K562 (cell line): ENCODE results near the gene HIVEP2. TPM values are rescaled to one million over a fixed set of nuclear protein-coding genes. Genes with fewer than 3 reads are reported as not detected.

Experiments used
- ATAC-seq: fragments of 200-7000 bp; cut with Tn5 transposase; 3 replicates; pipeline ENCODE4 v1.9.1; 2020; ENCODE audit warnings: moderate library complexity
- BruUV-seq: library from RNA; stranded (reverse); fragments of 400-500 nt; replicated peaks from 2 replicates; lab custom pipeline; 2021; lab: Mats Ljungman, UMichigan
- CTCF ChIA-PET: fragments of 300-600 bp; formaldehyde crosslinking; extraction: SDS; loops from one replicate; lab custom pipeline; 2021; ENCODE audit warnings: low intra/inter-chr PET ratio; lab: Yijun Ruan, JAX
- POLR2A ChIA-PET: fragments of 300-600, 350-650 bp; sonication (Branson Sonifier 250); formaldehyde crosslinking; extraction: SDS; loops from one replicate; lab custom pipeline; 2021; ENCODE audit warnings: antibody characterized with exemption, inconsistent platforms; lab: Yijun Ruan, JAX
- DNase-seq, 4 experiments: peaks; one replicate each; pipeline versions ENCODE4 v3.0.0 to v3.0.0-alpha.2; 2011 to 2018; ENCODE audit warnings: low spot score in 3 of 4, mixed read lengths in 3 of 4; ENCODE audit errors: extremely low read depth in 1 of 4
- FAIRE-seq: peaks from 2 replicates; lab custom pipeline; 2011; peaks lifted over from hg19 to GRCh38; lab: Jason Lieb, UNC
- H2AFZ ChIP-seq: 2 replicates; pipeline ENCODE4 v1.6.0; 2011; ENCODE audit warnings: low read depth, low read length, control low read depth, inconsistent platforms
- H3K27ac ChIP-seq: fragments of 200-600 bp; 3 replicates; pipeline ENCODE4 v1.8.0; 2011; ENCODE audit warnings: low read depth, mild to moderate bottlenecking, control low read depth, inconsistent platforms, low read length, moderate library complexity, mixed read lengths; ENCODE audit errors: extremely low read depth
- H3K27me3 ChIP-seq, 2 experiments: fragments of 300-600 bp in 1 of 2; 2 replicates in 1 of 2; 3 replicates in 1 of 2; pipeline versions ENCODE4 v1.6.0 to v1.8.0; 2011; ENCODE audit warnings: inconsistent platforms in 2 of 2, low read length in 2 of 2, mild to moderate bottlenecking in 1 of 2, mixed read lengths in 1 of 2, moderate library complexity in 1 of 2; ENCODE audit not compliant: control insufficient read depth in 2 of 2, insufficient read depth in 2 of 2
- H3K36me3 ChIP-seq: fragments of 300-600 bp; 3 replicates; pipeline ENCODE4 v1.8.0; 2011; ENCODE audit warnings: mild to moderate bottlenecking, low read length, inconsistent platforms; ENCODE audit not compliant: control insufficient read depth, insufficient read depth
- H3K4me1 ChIP-seq, 2 experiments: fragments of 200-600 bp in 1 of 2; replicated peaks in 1 of 2; 2 replicates in 1 of 2; 3 replicates in 1 of 2; pipeline versions ENCODE4 v1.5.1 to v1.8.0; 2011; ENCODE audit warnings: inconsistent platforms in 2 of 2, low read length in 2 of 2, mild to moderate bottlenecking in 1 of 2, mixed read lengths in 1 of 2, moderate library complexity in 1 of 2; ENCODE audit not compliant: control insufficient read depth in 2 of 2, insufficient read depth in 2 of 2
- H3K4me2 ChIP-seq: 2 replicates; pipeline ENCODE4 v1.6.1; 2011; ENCODE audit warnings: low read length, control low read depth, inconsistent platforms, mixed read lengths; ENCODE audit not compliant: insufficient read depth
- H3K4me3 ChIP-seq: fragments of 200-600 bp; sonication (generic), shearing (Covaris generic); 2 replicates; pipeline ENCODE4 v1.5.1; 2016; ENCODE audit warnings: control low read depth, inconsistent platforms
- H3K79me2 ChIP-seq: fragments of 200-600 bp; 3 replicates; pipeline ENCODE4 v1.8.0; 2011; ENCODE audit warnings: low read length, inconsistent platforms; ENCODE audit not compliant: control insufficient read depth, insufficient read depth
- H3K9ac ChIP-seq, 2 experiments: 2 replicates each; pipeline versions ENCODE4 v1.6.0 to v1.6.1; 2011; ENCODE audit warnings: low read depth in 2 of 2, low read length in 2 of 2, control low read depth in 1 of 2, inconsistent platforms in 1 of 2, mild to moderate bottlenecking in 1 of 2, mixed read lengths in 1 of 2; ENCODE audit not compliant: insufficient read depth in 1 of 2
- H3K9me1 ChIP-seq: one replicate; pipeline ENCODE4 v1.6.0; 2011; ENCODE audit warnings: inconsistent platforms, mild to moderate bottlenecking, low read length, moderate library complexity; ENCODE audit not compliant: control insufficient read depth, insufficient read depth
- H3K9me3 ChIP-seq: replicated peaks from 2 replicates; pipeline ENCODE4 v1.5.1; 2011; ENCODE audit warnings: low read depth, low read length, inconsistent platforms; ENCODE audit not compliant: control insufficient read depth, insufficient read depth
- H4K20me1 ChIP-seq: replicated peaks from 2 replicates; pipeline ENCODE4 v1.6.1; 2011; ENCODE audit warnings: low read length, inconsistent platforms, mixed read lengths; ENCODE audit not compliant: control insufficient read depth, insufficient read depth
- ARID3A ChIP-seq: IDR thresholded peaks from 2 replicates; pipeline ENCODE4 v1.6.1; 2012; ENCODE audit warnings: low read depth, low read length, improper control_type of control experiment, borderline replicate concordance
- ARNT ChIP-seq, 2 experiments: fragments of 450-650 bp; IDR thresholded peaks; 2 replicates each; pipeline ENCODE4 v1.6.1; 2016; ENCODE audit warnings: mild to moderate bottlenecking in 1 of 2
- CHAMP1 ChIP-seq: fragments of 450-650 bp; IDR thresholded peaks from 2 replicates; pipeline ENCODE4 v1.6.1; 2016; ENCODE audit warnings: mild to moderate bottlenecking
- EP400 ChIP-seq: fragments of 450-650 bp; IDR thresholded peaks from 2 replicates; pipeline ENCODE4 v1.6.1; 2017; ENCODE audit warnings: antibody characterized with exemption, mild to moderate bottlenecking, moderate library complexity
- HDAC3 ChIP-seq: fragments of 450-650 bp; IDR thresholded peaks from 2 replicates; pipeline ENCODE4 v1.6.1; 2018; ENCODE audit warnings: borderline replicate concordance, mild to moderate bottlenecking, moderate library complexity; ENCODE audit not compliant: partially characterized antibody
- KAT7 ChIP-seq: sonication (generic); formaldehyde crosslinking; IDR thresholded peaks from 2 replicates; pipeline ENCODE4 v1.8.0; 2022; ENCODE audit warnings: missing genetic modification reagents, mild to moderate bottlenecking, borderline replicate concordance
- KDM2B ChIP-seq: fragments of 250-450 bp; sonication (Bioruptor Pico); IDR thresholded peaks from 2 replicates; pipeline ENCODE4 v1.8.0; 2021; ENCODE audit warnings: mild to moderate bottlenecking, moderate library complexity
- POLR2A ChIP-seq: fragments of 450-650 bp; conservative IDR thresholded peaks from 2 replicates; pipeline ENCODE4 v1.6.1; 2016
- SNAPC5 ChIP-seq: fragments of 250-450 bp; sonication (Bioruptor Pico); IDR thresholded peaks from 2 replicates; pipeline ENCODE4 v1.8.0; 2021; ENCODE audit warnings: moderate library complexity, mild to moderate bottlenecking, inconsistent platforms
- TARDBP ChIP-seq: fragments of 450-650 bp; IDR thresholded peaks from 2 replicates; pipeline ENCODE4 v1.6.1; 2016
- UBTF ChIP-seq, 2 experiments: IDR thresholded peaks; 2 replicates each; pipeline ENCODE4 v1.6.1; 2012; ENCODE audit warnings: improper control_type of control experiment in 2 of 2, low read depth in 2 of 2, low read length in 2 of 2, borderline replicate concordance in 1 of 2
- YBX1 ChIP-seq: fragments of 450-650 bp; IDR thresholded peaks from 2 replicates; pipeline ENCODE4 v1.7.1; 2016; ENCODE audit warnings: mild to moderate bottlenecking
- ZBTB9 ChIP-seq: fragments of 450-650 bp; formaldehyde crosslinking; IDR thresholded peaks from 2 replicates; pipeline ENCODE4 v1.4.0; 2020; ENCODE audit warnings: mild to moderate bottlenecking, moderate library complexity
- ZEB2 ChIP-seq: fragments of 450-650 bp; IDR thresholded peaks from 2 replicates; pipeline ENCODE4 v1.6.1; 2016
- ZNF3 ChIP-seq: fragments of 250-450 bp; sonication (Bioruptor Pico); IDR thresholded peaks from 2 replicates; pipeline ENCODE4 v1.5.0; 2021; ENCODE audit warnings: mild to moderate bottlenecking, moderate library complexity
- WGBS: fragments of 100-300 bp; shearing (Covaris generic); methylation state at CpG from one replicate; pipeline ENCODE4 v1.1.6; 2016; ENCODE audit warnings: low coverage, mixed read lengths; ENCODE audit not compliant: insufficient coverage; ENCODE audit errors: missing lambda C conversion rate; 5-methylcytosine and 5-hydroxymethylcytosine counted together
- in situ Hi-C: fragments of 300-500 bp; cut with MboI; formaldehyde crosslinking; loops from 4 replicates; pipeline ENCODE4 v1.15.0; 2018; ENCODE audit warnings: inconsistent platforms, mixed read lengths
- intact Hi-C: fragments of 100-400 bp; cut with micrococcal nuclease; formaldehyde crosslinking; loops from 2 replicates; pipeline ENCODE4 v1.14.2; 2022
- polyA plus RNA-seq, 8 experiments: library from polyadenylated mRNA; depleted of rRNA in 4 of 8; stranded (reverse) in 5 of 8; unstranded in 3 of 8; fragments of >200 nt; fragmentation: Nextera tagmentation in 2 of 8; fragmentation: Illumina TruSeq in 1 of 8; extraction: Ambion mirVana in 2 of 8; extraction: Trizol in 1 of 8; gene quantifications; 2 replicates each; pipeline versions ENCODE4 v1.2.1 to v1.2.3, GENCODE V29; 2011 to 2014; ENCODE audit warnings: inconsistent platforms in 1 of 8, missing spikeins in 1 of 8
- total RNA-seq, 7 experiments: library from RNA; depleted of rRNA in 6 of 7; stranded (reverse); fragments of >200 nt in 6 of 7; fragmentation: Illumina TruSeq in 2 of 7; extraction: Trizol in 2 of 7; gene quantifications; 2 replicates each; pipeline versions ENCODE4 v1.2.1 to v1.2.3, GENCODE V29; 2011 to 2021; ENCODE audit warnings: low replicate concordance in 1 of 7

Gene HIVEP2
- total and polyA plus RNA-seq, 9 of the 15 experiments (the other 6 are each of a cell fraction or from before 2014, with no cell fraction given) = under 0.01 to 1.2 (median 0.31) TPM

GRCh38 chr6:142816486-142816885 is 128.5 kb downstream of the HIVEP2 start:
- ATAC-seq (no peak), DNase-seq (no peak), FAIRE-seq (no peak)
- H4K20me1 ChIP-seq = no peaks in the 10 kb centered on the region
- H3K9me1 ChIP-seq = no peaks in the 10 kb centered on the region
- BruUV-seq = no TSS peak
- H3K4me3 ChIP-seq = no peak overlapping the region
- H3K79me2 ChIP-seq = no peaks in the 10 kb centered on the region
- H3K4me2 ChIP-seq = no peak overlapping the region
- H3K4me1 ChIP-seq = no peaks in the 10 kb centered on the region
- no peak overlapping the region for H3K27ac ChIP-seq
- peaks cover 0 to 5% of the 10 kb centered on the region in 2 experiments; a peak in 1 of 5 replicates for H3K27me3 ChIP-seq
- ChIA-PET POLR2A (interaction anchor here (0.7 kb wide), 1 partner anchor 620 kb away, joined by 3 read pairs; no protein-coding TSS in a partner anchor), CTCF (no interaction called here)
- intact Hi-C loops (no loop called here), in situ Hi-C loops (no loop called here)
- H3K9ac ChIP-seq = no peak overlapping the region
- no peak overlapping the region for H2AFZ ChIP-seq
- no peaks in the 10 kb centered on the region for H3K9me3 ChIP-seq
- no peaks in the 10 kb centered on the region for H3K36me3 ChIP-seq
- WGBS = 0% methylated on average over 4 of the region's 4 CpGs
- no peak for TF ChIP-seq UBTF (IDR thresholded peaks at IDR 0.05; ENCODE audit: borderline replicate concordance in 1 of 2, low read depth in 2 of 2, low read length in 2 of 2)
- TF ChIP-seq KDM2B (CRISPR knock-in tag) = no peak
- no peak for TF ChIP-seq ARID3A
- TF ChIP-seq ARNT (IDR thresholded peaks at IDR 0.05) = no peak
- no peak for TF ChIP-seq ZEB2
- no peak for TF ChIP-seq EP400
- no peak for TF ChIP-seq POLR2A
- no peak for TF ChIP-seq HDAC3
- no peak for TF ChIP-seq ZBTB9 (CRISPR knock-in tag)
- no peak for TF ChIP-seq ZNF3 (CRISPR knock-in tag)
- no peak for TF ChIP-seq YBX1
- no peak for TF ChIP-seq SNAPC5 (CRISPR knock-in tag)
- TF ChIP-seq CHAMP1 = no peak
- no peak for TF ChIP-seq KAT7 (CRISPR knock-in tag)
- no peak for TF ChIP-seq TARDBP
